GM11168 (cell line): ENCODE results near the gene CD99.
"Not testable (repeated sequence)": the region's sequence is repeated elsewhere in the genome, so short reads cannot be mapped to it uniquely, and the experiment has no call there.

ENCODE experiments used
- in situ Hi-C: fragments of 300-500 bp; cut with MboI; formaldehyde crosslinking; loops from one replicate; pipeline ENCODE4 v1.12.0; 2022; ENCODE audit warnings: low sequenced_read_pairs; ENCODE audit not compliant: unreplicated experiment

CD99 gene

DNA sequence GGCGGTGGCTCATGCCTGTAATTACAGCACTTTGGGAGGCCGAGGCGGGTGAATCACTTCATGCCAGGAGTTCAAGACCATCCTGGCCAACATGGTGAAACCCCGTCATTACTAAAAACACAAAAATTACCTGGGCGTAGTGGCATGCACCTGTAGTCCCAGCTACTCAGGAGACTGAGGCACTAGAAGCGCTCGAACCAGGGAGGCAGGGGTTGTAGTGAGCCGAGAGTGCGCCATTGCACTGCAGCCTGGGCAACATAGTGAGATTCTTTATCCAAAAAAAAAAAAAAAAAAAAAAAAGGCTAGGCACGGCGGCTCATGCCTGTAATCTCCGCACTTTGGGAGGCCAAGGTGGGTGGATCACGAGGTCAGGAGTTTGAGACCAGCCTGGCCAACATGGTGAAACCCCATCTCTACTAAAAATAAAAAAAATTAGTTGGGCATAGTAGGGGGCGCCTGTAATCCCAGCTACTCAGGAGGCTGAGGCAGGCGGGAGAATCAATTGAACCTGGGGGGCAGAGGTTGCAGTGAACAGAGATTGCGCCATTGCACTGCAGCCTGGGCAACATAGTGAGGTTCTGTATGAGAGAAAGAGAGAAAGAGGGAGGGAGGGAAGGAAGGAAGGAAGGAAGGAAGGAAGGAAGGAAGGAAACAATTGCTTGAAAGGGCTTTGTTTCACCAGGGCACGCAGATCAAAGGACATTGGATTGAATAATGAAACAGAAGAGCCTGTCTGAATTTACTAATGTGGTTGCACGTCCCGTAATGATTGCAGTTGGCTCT is 73.9 kb downstream of the CD99 start:
- in situ Hi-C loops: not testable (repeated sequence)

DNA sequence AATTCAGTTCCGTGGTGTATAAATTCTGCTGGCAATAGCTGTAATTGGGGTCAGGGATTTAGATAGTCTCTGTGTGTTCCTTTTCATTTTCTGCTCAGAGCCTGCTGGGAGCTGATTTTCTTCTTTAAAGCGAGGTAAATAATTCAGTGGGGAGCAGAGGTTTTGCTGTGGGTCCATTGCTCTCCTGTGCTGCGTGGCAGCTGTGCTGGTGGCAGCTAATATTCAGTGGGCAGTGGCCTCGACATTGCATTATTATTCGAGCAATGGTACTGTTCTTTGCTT is 74.4 kb downstream of the CD99 start:
- in situ Hi-C loops: no loop called here

DNA sequence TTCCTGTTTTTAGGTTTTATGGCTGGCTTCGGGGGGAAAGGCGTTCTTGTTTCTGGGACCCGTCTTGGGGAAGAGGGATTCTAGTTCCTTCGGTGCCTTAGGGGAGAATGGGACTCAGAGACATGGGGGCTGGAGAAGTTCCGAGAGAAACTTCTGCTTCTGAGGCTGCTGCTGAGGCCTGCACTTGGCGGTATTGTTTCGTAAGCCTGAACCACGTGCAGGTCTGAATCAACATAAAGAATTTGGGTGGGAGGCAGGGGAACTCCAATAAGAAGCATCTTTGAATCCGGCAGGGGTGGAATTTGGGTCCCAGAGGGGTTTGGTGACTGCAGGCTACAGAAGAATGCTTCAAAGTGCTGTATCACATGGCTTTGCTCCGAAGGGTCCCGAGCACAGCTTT is 75.8 kb downstream of the CD99 start:
- in situ Hi-C loops: no loop called here

DNA sequence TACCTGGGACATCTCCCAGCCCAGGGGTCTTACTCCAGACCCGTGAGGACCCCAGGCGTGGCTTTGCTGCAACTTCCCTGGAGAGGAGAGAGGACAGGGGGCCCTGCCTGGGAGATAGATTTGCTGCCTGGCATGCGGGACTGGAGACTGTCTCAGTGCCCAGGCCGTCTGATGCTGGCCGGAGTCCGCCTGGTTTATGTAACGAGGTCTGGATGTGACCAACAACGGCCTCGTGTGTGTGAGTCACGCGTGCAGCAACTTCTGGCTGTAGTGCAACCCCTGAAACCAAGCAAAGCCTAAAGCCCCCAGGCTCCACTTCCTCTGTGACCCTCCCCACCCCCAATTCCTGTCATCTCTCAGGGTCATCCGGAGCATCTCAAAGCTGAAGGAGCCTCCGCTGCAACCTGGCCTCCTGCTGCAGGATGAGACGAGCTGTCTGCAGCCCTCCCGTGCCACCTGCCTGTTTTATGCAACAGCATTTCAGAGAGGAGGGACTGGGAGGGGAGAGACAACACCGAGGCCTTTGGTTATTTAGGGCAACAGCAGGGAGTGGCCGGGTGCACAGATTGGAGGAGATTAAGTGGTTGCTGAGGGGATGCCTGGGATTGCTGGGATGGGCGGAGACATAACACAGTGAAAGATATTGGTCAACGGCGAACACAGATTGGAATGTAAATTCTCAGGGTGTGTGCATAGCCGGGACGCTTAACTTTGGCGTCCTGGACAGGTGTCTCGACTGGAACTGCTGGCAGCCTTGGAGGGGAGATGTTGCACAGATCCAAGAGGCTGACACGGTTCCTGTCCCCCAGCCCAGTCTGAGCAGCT is 76.7 kb downstream of the CD99 start:
- in situ Hi-C loops: no loop called here

DNA sequence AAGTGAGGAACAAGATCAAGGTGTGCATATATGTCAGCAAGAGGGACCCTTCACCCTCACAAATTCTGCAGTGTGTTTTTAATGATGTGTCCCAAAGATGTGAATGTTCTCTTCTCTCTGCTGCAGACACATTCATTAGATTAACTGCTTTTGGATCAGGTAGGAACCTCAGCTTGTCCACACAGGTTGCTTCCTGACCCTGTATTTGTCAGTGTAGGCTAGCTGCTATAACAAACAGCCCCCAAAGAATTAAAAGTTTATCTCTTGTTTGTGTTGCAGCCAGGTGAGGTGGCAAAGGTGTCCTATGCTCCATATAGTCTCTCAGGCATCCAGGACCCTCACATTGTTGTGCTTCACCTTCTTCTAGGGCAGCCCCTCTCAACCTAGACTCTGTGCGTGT is 78.5 kb downstream of the CD99 start:
- in situ Hi-C loops: no loop called here

DNA sequence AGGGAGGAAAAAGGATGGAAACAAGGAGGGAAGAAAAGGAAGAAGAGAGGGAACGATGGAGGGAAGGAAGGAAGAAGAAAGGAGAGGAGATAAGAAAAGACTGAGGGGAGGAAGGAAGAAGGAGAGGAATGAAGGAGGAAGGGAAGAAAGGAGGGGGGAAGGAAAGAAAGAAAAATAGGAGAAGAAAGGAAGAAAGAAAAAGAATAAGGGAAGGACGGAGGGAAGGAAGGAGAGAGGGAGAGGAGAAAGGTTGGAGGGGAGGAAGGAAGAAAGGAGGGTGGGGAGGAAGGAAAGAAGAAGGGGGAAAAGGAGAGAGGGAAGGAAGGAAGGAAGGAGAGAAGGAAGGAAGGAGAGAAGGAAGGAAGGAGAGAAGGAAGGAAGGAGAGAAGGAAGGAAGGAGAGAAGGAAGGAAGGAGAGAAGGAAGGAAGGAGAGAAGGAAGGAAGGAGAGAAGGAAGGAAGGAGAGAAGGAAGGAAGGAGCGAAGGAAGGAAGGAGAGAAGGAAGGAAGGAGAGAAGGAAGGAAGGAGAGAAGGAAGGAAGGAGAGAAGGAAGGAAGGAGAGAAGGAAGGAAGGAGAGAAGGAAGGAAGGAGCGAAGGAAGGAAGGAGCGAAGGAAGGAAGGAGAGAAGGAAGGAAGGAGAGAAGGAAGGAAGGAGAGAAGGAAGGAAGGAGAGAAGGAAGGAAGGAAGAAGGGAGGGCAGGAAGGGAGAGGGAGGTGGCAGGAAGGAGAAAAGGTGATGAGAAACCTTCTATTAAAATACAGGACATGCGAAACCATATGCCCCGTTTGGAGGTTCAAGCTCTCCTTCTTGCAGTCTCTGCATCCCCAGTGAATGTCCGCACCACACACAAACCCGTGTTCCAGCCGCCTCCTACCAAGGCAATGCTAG is 82.3 kb downstream of the CD99 start:
- in situ Hi-C loops: not testable (repeated sequence)

DNA sequence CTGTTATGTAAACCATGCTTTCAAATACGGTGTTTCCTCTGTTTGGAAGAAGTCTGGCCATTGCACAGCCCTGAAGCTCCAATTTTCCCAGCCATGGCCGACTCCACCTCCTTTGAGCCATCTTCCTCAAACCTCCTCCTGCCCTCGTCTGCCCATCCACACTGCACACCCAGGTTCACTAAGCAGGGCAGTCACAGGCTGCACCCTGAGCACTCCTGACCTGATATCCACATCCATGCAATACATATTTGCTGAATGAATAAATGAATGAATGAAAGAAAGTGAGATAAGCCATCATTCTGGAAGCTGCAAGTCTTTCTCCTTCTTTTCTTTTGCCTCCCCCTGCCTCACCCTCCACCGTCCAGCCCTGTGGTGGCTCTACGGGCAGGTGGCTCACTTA is 83.0 kb downstream of the CD99 start:
- in situ Hi-C loops: no loop called here

DNA sequence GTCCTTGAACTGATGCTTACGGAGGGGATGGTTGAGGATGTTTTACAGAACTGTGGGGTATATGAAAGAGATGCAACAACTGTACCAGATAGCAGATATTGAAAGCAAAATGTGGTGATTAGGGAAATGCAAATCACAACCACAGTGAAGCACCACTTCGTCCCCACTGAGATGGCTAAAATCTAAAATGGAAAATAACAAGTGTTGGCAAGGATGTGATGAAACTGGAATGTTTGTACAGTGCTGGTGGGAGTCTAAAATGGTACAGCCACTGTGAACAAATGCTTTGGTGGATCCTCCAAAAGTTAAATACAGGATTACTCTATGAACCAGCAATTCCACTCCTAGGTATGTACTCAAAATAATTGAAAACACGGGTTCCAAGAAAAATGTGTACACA is 83.7 kb downstream of the CD99 start:
- in situ Hi-C loops: no loop called here

DNA sequence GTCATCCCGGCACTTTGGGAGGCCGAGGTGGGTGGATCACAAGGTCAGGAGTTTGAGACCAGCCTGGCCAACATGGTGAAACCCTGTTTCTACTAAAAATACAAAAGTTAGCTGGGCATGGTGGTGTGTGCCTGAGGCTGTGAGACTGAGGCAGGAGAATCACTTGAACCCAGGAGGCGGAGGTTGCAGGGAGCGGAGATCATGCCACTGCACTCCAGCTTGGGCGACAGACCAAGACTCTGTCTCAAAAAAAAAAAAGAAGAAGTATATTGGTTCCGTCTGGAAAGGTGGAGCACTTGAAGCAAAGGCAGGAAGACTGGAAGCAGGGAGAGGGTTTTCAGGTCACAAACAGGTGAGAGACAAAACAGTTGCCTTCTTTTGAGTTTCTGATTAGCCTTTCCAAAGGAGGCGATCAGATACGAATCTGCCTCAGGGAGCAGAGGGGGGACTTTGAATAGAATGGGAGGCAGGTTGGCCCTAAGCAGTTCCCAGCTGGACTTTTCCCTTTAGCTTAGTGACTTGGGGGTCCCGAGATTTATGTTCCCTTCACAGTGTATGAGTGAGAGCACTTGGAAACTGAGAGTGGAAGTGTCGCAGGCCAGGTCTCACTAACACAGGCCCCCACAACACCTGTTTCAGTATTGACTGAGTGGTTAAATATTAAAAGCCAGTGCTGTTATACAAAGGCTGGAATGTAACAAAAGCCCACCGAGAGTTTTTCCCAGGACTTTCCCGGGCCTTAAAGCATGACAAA is 89.6 kb downstream of the CD99 start:
- in situ Hi-C loops: not testable (repeated sequence)

DNA sequence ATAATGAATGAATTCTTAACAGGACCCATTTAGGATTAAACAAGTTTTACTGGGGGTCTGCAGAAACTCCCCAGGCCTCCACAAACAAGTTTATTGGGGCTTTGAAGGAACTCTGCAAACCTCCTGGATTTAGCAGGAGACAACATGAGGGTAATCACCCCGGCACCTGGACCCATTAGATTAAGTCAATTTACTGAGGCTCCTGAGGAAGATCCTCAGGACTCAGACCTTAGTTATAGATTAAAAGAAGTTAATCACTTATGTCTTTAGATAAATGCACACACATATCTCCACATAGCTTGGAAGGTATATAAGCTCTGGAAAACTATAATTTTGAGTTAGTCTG is 90.1 kb downstream of the CD99 start:
- in situ Hi-C loops: no loop called here

DNA sequence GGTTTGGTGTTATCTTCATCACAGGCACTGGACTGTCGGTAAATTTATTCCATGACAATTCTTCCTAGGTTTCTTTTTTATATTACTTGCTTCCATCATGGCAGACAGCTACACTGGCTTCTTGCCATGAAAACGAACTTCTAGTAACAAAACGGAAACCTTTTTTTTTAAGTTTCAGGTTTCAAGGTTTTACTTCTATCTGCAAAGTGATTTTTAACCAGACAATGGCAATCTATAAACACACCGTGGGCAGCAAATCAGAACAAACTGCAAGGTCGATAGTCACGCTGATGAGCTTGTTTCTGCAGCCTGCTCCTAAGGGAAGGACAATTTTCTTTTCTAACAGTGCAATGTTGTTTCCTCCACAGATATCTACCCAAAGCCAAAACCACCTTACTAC is 90.6 kb downstream of the CD99 start:
- in situ Hi-C loops: no loop called here

DNA sequence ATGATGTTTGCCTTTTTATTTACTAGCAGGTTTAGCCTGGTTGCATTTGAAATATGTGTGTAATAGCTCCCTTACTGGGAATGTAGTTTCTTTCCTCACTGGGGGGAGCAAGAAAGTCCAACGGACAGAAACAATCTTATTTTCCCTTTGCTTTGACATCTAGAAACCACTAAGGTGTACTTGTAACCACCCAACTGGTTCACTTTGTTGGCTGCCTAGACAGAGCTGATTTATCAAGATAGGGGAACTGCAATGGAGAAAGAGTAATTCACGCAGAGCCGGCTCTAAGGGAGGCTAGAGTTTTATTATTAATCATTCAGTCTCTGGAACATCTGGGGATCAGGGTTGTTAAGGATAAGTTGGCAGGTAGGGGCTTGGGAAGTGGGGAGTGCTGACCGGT is 91.1 kb downstream of the CD99 start:
- in situ Hi-C loops: no loop called here

DNA sequence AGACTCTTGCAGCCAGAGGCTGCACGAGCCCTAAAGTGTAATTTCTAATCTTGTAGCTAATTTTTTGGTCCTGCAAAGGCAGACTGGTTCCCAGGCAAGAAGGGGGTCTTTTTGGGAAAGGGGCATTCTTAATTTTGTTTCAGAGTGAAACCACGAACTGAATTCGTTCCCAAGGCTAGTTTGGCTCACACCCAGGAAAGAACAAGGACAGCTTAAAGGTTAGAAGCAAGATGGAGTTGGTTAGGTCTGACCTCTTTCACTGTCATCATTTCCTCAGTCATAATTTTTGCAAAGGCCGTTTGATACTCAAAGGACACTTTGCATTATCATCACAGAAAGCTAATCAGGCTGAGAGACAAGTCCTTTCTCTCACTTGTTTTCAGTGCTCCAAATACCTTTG is 91.7 kb downstream of the CD99 start:
- in situ Hi-C loops: no loop called here

DNA sequence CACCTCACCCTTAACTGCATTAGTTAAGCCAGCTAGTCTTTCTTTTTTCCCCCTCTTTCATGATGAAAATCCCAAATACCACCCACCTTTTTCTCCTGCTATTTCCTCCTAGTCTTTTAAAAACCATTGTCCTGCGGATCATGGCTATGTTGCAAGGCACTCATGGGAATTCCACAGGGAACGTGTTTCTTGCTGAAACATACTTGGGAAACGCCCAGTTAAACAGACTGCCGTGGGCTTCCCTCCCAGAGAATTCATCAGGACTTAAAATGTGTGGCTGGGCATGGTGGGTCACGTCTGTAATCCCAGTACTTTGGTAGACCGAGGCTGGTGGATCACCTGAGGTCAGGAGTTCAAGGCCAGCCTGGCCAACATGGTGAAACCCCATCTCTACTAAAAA is 92.9 kb downstream of the CD99 start:
- in situ Hi-C loops: no loop called here

DNA sequence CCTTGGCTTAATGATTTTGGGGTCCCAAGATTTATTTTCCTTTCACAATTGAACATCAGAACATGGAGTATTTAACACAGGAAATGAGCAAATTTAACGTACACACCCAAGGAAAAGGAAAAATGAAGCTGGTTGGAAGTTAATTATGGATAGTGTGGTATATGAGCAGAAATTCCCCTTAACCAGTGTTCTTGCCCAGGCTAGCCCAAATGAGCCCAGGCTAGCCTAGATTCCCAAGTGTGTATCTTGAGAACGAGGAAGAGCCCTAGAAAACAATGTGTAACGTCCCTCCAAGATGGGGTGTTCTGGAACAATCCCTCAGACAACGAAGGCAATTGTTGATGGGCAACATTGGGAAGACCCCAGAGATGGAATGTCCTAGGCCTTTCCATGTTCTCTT is 94.4 kb downstream of the CD99 start:
- in situ Hi-C loops: no loop called here

DNA sequence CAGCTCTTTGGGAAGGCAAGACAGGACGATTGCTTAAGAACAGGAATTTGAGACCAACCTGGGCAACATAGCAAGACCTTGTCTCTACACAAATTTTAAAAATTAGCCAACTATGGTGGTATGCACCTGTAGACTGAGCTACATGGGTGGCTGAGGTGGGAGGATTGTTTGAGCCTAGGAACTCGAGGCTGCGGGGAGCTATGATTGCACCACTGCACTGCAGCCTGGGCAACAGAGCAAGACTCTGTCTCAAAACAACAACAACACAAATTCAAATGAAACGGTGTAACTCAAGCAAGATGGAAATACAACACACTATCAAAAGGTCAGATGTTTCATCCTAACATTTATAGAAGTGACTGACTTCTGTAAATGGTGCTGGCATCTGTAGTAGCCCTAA is 97.9 kb downstream of the CD99 start:
- in situ Hi-C loops: no loop called here

DNA sequence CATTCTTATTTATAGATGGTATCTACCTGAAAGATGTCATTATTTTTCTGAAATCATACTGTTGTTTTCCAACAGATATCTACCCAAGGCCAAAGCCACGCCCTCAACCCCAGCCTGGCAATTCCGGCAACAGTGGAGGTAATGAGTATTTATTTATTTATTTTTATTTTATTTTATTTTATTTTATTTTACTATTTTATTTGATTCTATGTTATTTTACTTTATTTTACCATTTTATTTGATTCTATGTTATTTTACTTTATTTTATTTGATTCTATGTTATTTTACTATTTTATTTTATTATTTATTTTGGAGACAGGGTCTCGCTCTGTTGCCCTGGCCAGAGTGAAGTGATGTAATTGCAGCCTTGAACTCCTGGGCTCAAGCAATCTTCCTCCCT is 98.5 kb downstream of the CD99 start:
- in situ Hi-C loops: no loop called here
